ENCODE measurements around the gene ZNF554.
"Not testable (repeated sequence)": the region's sequence is repeated elsewhere in the genome, so short reads cannot be mapped to it uniquely, and the experiment has no call there.

Gene ZNF554

GRCh38 chr19:2808129-2808941, 11.3 kb upstream of the ZNF554 start:
- DNase-seq: no peak

- no peak for DNase-seq
Observed at GRCh38 chr19:2809387-2810140, 10.1 kb upstream of the ZNF554 start.

GRCh38 chr19:2810141-2811091, 9.3 kb upstream of the ZNF554 start:
- no peak for DNase-seq

- no peak for DNase-seq
Observed at GRCh38 chr19:2811221-2811722, 8.4 kb upstream of the ZNF554 start.

- DNase-seq: no peak
Observed at GRCh38 chr19:2811735-2812413, 7.8 kb upstream of the ZNF554 start.

- no peak for DNase-seq
Observed at GRCh38 chr19:2812414-2813234, 7.0 kb upstream of the ZNF554 start.

- no peak for DNase-seq
Observed at GRCh38 chr19:2813235-2814160, 6.2 kb upstream of the ZNF554 start.

- DNase-seq: no peak
Observed at GRCh38 chr19:2814426-2814825, 5.2 kb upstream of the ZNF554 start.

GRCh38 chr19:2815191-2815614, 4.5 kb upstream of the ZNF554 start:
- no peak for DNase-seq

- no peak for DNase-seq
Observed at GRCh38 chr19:2815923-2816322, 3.7 kb upstream of the ZNF554 start.

GRCh38 chr19:2816641-2817040, 3.0 kb upstream of the ZNF554 start:
- no peak for DNase-seq

GRCh38 chr19:2817237-2817829, 2.3 kb upstream of the ZNF554 start:
- DNase-seq: not testable (repeated sequence)

GRCh38 chr19:2820112-2820702, 539 bp downstream of the ZNF554 start:
- DNase-seq: peak; percentile 14

- DNase-seq: no peak
Observed at GRCh38 chr19:2822846-2823245, 3.2 kb downstream of the ZNF554 start.

- DNase-seq: no peak
Observed at GRCh38 chr19:2823646-2824045, 4.0 kb downstream of the ZNF554 start.

GRCh38 chr19:2824129-2824528, 4.5 kb downstream of the ZNF554 start:
- no peak for DNase-seq

GRCh38 chr19:2827022-2827421, 7.4 kb downstream of the ZNF554 start:
- no peak for DNase-seq

GRCh38 chr19:2827840-2828489, 8.3 kb downstream of the ZNF554 start:
- no peak for DNase-seq

Data from CD4-positive, alpha-beta T cell treated with Interleukin-17A for 1 hour (primary cell).